MV-4-11 (cell line): ENCODE measurements around the gene NFE2L2.
"Not testable (repeated sequence)": the region's sequence is repeated elsewhere in the genome, so short reads cannot be mapped to it uniquely, and the experiment has no call there.

Source experiments
- DNase-seq: peaks from one replicate; lab custom pipeline; 2025; lab: John Stamatoyannopoulos, UW

The NFE2L2 gene

GRCh38 chr2:177234267-177234666, 30.3 kb downstream of the NFE2L2 start:
- no peak for DNase-seq

GRCh38 chr2:177232098-177232704, 32.3 kb downstream of the NFE2L2 start:
- DNase-seq, result no peak

- DNase-seq, result no peak
Measured at GRCh38 chr2:177231270-177231669, 33.3 kb downstream of the NFE2L2 start.

GRCh38 chr2:177229442-177230242, 34.9 kb downstream of the NFE2L2 start:
- no peak for DNase-seq

GRCh38 chr2:177225965-177226360, 38.6 kb downstream of the NFE2L2 start:
- DNase-seq, result no peak

- DNase-seq, result not testable (repeated sequence)
Measured at GRCh38 chr2:177223436-177223835, 41.1 kb downstream of the NFE2L2 start.

GRCh38 chr2:177221970-177222369, 42.6 kb downstream of the NFE2L2 start:
- no peak for DNase-seq

GRCh38 chr2:177221534-177221933, 43.0 kb downstream of the NFE2L2 start:
- no peak for DNase-seq

GRCh38 chr2:177219787-177220186, 44.7 kb downstream of the NFE2L2 start:
- DNase-seq, result not testable (repeated sequence)

GRCh38 chr2:177217247-177217843, 47.2 kb downstream of the NFE2L2 start:
- no peak for DNase-seq

- peak; percentile 80 for DNase-seq
Measured at GRCh38 chr2:177212891-177213856, 51.4 kb downstream of the NFE2L2 start.

GRCh38 chr2:177212106-177212890, 52.2 kb downstream of the NFE2L2 start, which contains the start of gene HNRNPA3:
TSS of gene HNRNPA3 (plus strand) at chr2:177212794. CDS start at chr2:177212800, 6 bp downstream.
- peak; percentile 98 for DNase-seq

GRCh38 chr2:177211576-177212105, 52.9 kb downstream of the NFE2L2 start:
- DNase-seq, result no peak

GRCh38 chr2:177211169-177211568, 53.4 kb downstream of the NFE2L2 start:
- DNase-seq, result no peak

GRCh38 chr2:177207101-177207500, 57.4 kb downstream of the NFE2L2 start:
- DNase-seq, result no peak

- DNase-seq, result no peak
Measured at GRCh38 chr2:177204417-177204816, 60.1 kb downstream of the NFE2L2 start.

- DNase-seq, result no peak
Measured at GRCh38 chr2:177201919-177202346, 62.6 kb downstream of the NFE2L2 start.

- not testable (repeated sequence) for DNase-seq
Measured at GRCh38 chr2:177200419-177200818, 64.1 kb downstream of the NFE2L2 start.

GRCh38 chr2:177195194-177195593, 69.3 kb downstream of the NFE2L2 start:
- DNase-seq, result no peak

- no peak for DNase-seq
Measured at GRCh38 chr2:177193240-177193639, 71.3 kb downstream of the NFE2L2 start.

GRCh38 chr2:177192788-177193187, 71.7 kb downstream of the NFE2L2 start:
- DNase-seq, result no peak
